Uterus (tissue), 2 donors: Measurements from ENCODE around the gene ARHGAP44.

ENCODE experiments used
- CTCF ChIP-seq, 4 experiments: fragments of 200-600 bp in 2 of 4; fragments of 450-650 bp in 2 of 4; sonication (generic) in 2 of 4; IDR thresholded peaks; one replicate each; pipeline ENCODE4 v1.5.1; 2016 to 2019; ENCODE audit warnings: antibody characterized with exemption in 4 of 4, mild to moderate bottlenecking in 2 of 4, moderate library complexity in 1 of 4
- POLR2A ChIP-seq, 2 donors: fragments of 450-650 bp; IDR thresholded peaks; one replicate each; pipeline ENCODE4 v1.6.1; 2016; ENCODE audit warnings: antibody characterized with exemption in 2 of 2, mild to moderate bottlenecking in 1 of 2, moderate library complexity in 1 of 2

GRCh38 chr17:13035420-13035819 lies 246.1 kb downstream of the ARHGAP44 start:
- TF ChIP-seq POLR2A (IDR thresholded peaks at IDR 0.05) (no peak), CTCF (IDR thresholded peaks at IDR 0.05) (no peak)
